ENCODE data around the gene TPPP.

GRCh38 chr5:642481-642880 lies 50.7 kb downstream of the TPPP start:
- TF ChIP-seq POLR2A (IDR thresholded peaks at IDR 0.05) (no peak), CTCF (IDR thresholded peaks at IDR 0.05) (no peak)
